ENCODE data around the gene CRYAB. TPM values are rescaled to one million over a fixed set of nuclear protein-coding genes. Genes with fewer than 3 reads are reported as not detected.

The CRYAB gene
- polyA plus RNA-seq, 1 of the 3 experiments (the other 2 are of a cell fraction) = 0.92 TPM

GRCh38 chr11:111879637-111879960 lies 32.0 kb downstream of the CRYAB start:
- Histone ChIP-seq H4K20me1 (ENCODE audit: insufficient read depth) (no peaks in the 10 kb centered on the region), H3K27me3 (ENCODE audit: insufficient read depth) (no peaks in the 10 kb centered on the region), H3K79me2 (ENCODE audit: insufficient read depth) (peaks cover 6% of the 10 kb centered on the region; the same call in 1 of the 2 replicates), H3K4me3 (ENCODE audit: low read depth in 2 of 2, low read length in 1 of 2) (peak overlapping the region; percentile 72 to 84), H2AFZ (ENCODE audit: low read depth) (peak overlapping the region; percentile 93), H3K36me3 (replicated peaks in 1 of 2; ENCODE audit: control insufficient read depth in 1 of 2, insufficient read depth in 2 of 2, low read length in 1 of 2) (peaks cover 0 to 18% of the 10 kb centered on the region in 2 experiments), H3K4me1 (ENCODE audit: control insufficient read depth in 1 of 2, insufficient read depth in 2 of 2, low read depth in 1 of 2, low read length in 1 of 2) (peaks cover 0 to 8% of the 10 kb centered on the region in 2 experiments; a peak in 2 of 4 replicates), H3K9me3 (no peaks in the 10 kb centered on the region), H3K9me2 (no peaks in the 10 kb centered on the region), H3K4me2 (peak overlapping the region; percentile 75), H3K9ac (peak overlapping the region; percentile 71), H3K27ac (ENCODE audit: low read depth in 2 of 2, low read length in 1 of 2) (peak overlapping the region; percentile 86 to 98), H3F3A (replicated peaks; ENCODE audit: insufficient read depth) (peaks cover 4% of the 10 kb centered on the region)
- WGBS (ENCODE audit: low lambda C conversion rate) = 44% methylated on average over 6 of the region's 6 CpGs
- ChIA-PET POLR2A (interaction anchor here (1.8 kb wide), 1 partner anchor 9 kb away, joined by 6 read pairs; the partner anchor contains the start of gene ALG9), CTCF (interaction anchor here (1.4 kb wide), 1 partner anchor 51 kb away, joined by 3 read pairs; no protein-coding TSS in a partner anchor)
- TF ChIP-seq FOXM1 (IDR thresholded peaks at IDR 0.05; ENCODE audit: low read depth) (no peak), JUND (IDR thresholded peaks at IDR 0.05) (no peak), POLR2AphosphoS5 (IDR thresholded peaks at IDR 0.05; ENCODE audit: low read depth, low read length) (no peak), PBX3 (IDR thresholded peaks at IDR 0.05) (no peak), GABPA (IDR thresholded peaks at IDR 0.05; ENCODE audit: low read depth) (no peak), EP300 (IDR thresholded peaks at IDR 0.05; ENCODE audit: borderline replicate concordance in 1 of 2, low read depth in 1 of 2, low read length in 1 of 2) (no peak), ZBTB33 (IDR thresholded peaks at IDR 0.05; ENCODE audit: borderline replicate concordance, low read depth) (no peak), MAX (IDR thresholded peaks at IDR 0.05; ENCODE audit: low read depth) (no peak), EZH2phosphoT487 (IDR thresholded peaks at IDR 0.05; ENCODE audit: borderline replicate concordance, low read depth) (no peak), RFX5 (IDR thresholded peaks at IDR 0.05; ENCODE audit: low read length) (no peak), MXI1 (IDR thresholded peaks at IDR 0.05; ENCODE audit: low read depth, low read length) (no peak)
- DNase-seq = no peak

- WGBS (ENCODE audit: low lambda C conversion rate) = under 1% methylated on average over 41 of the region's 55 CpGs
- peaks cover 0 to 18% of the 10 kb centered on the region in 2 experiments for H3K36me3 ChIP-seq (replicated peaks in 1 of 2; ENCODE audit: control insufficient read depth in 1 of 2, insufficient read depth in 2 of 2, low read length in 1 of 2)
- peak within 1 kb of the TSS; percentile 72 to 84 for H3K4me3 ChIP-seq (ENCODE audit: low read depth in 2 of 2, low read length in 1 of 2)
- no peaks in the 10 kb centered on the region for H4K20me1 ChIP-seq (ENCODE audit: insufficient read depth)
- no peaks in the 10 kb centered on the region for H3K9me3 ChIP-seq
- peak within 1 kb of the TSS; percentile 75 for H3K4me2 ChIP-seq
- peaks cover 6% of the 10 kb centered on the region; the same call in 1 of the 2 replicates for H3K79me2 ChIP-seq (ENCODE audit: insufficient read depth)
- H3F3A ChIP-seq (replicated peaks; ENCODE audit: insufficient read depth) = peaks cover 4% of the 10 kb centered on the region
- no peaks in the 10 kb centered on the region for H3K27me3 ChIP-seq (ENCODE audit: insufficient read depth)
- CTCF ChIA-PET = interaction anchor here (1.0 to 1.7 kb wide), 7 partner anchors 10 to 144 kb away, joined by 3 to 8 read pairs (median 3); no protein-coding TSS in a partner anchor
- DNase-seq = peak; percentile 93
- H3K9me2 ChIP-seq = no peaks in the 10 kb centered on the region
- peaks cover 0 to 8% of the 10 kb centered on the region in 2 experiments; a peak in 2 of 4 replicates for H3K4me1 ChIP-seq (ENCODE audit: control insufficient read depth in 1 of 2, insufficient read depth in 2 of 2, low read depth in 1 of 2, low read length in 1 of 2)
- H2AFZ ChIP-seq (ENCODE audit: low read depth) = peak within 1 kb of the TSS; percentile 93
- peak within 1 kb of the TSS; percentile 86 to 98 for H3K27ac ChIP-seq (ENCODE audit: low read depth in 2 of 2, low read length in 1 of 2)
- H3K9ac ChIP-seq = peak within 1 kb of the TSS; percentile 71
- POLR2A ChIA-PET = interaction anchor here (1.0 kb wide), 1 partner anchor 48 kb away, joined by 5 read pairs; no protein-coding TSS in a partner anchor
- TF ChIP-seq SMC3 (IDR thresholded peaks at IDR 0.05; ENCODE audit: low read depth, low read length) = peak; percentile 60
- TF ChIP-seq FOXJ3 (CRISPR knock-in tag; IDR thresholded peaks at IDR 0.05) = no peak
- peak in 1 of 2 experiments; percentile 21; a peak in 1 of 4 replicates for TF ChIP-seq EP300 (IDR thresholded peaks at IDR 0.05; ENCODE audit: borderline replicate concordance in 1 of 2, low read depth in 1 of 2, low read length in 1 of 2)
- TF ChIP-seq RXRA (IDR thresholded peaks at IDR 0.05; ENCODE audit: borderline replicate concordance, low read depth) = no peak
- TF ChIP-seq IRF3 (IDR thresholded peaks at IDR 0.05; ENCODE audit: low read depth, low read length) = no peak
- TF ChIP-seq NRF1 (IDR thresholded peaks at IDR 0.05; ENCODE audit: low read depth, low read length) = peak; percentile 58
- TF ChIP-seq FOXM1 (IDR thresholded peaks at IDR 0.05; ENCODE audit: low read depth) = no peak
- no peak for TF ChIP-seq TCF12 (IDR thresholded peaks at IDR 0.05)
- peak; percentile 32; the same call in 1 of the 2 replicates for TF ChIP-seq FOSL2 (IDR thresholded peaks at IDR 0.05; ENCODE audit: borderline replicate concordance, low read depth)
- peak; percentile 78 for TF ChIP-seq POLR2AphosphoS5 (IDR thresholded peaks at IDR 0.05; ENCODE audit: low read depth, low read length)
- no peak for TF ChIP-seq USF2 (IDR thresholded peaks at IDR 0.05; ENCODE audit: borderline replicate concordance, low read depth, low read length)
- TF ChIP-seq MXI1 (IDR thresholded peaks at IDR 0.05; ENCODE audit: low read depth, low read length) = peak; percentile 98; the same call in 1 of the 2 replicates
- 0 out of 2 replicates have a peak, but pooled peaks have one; percentile 43 for TF ChIP-seq ELF1 (IDR thresholded peaks at IDR 0.05)
- TF ChIP-seq MAX (IDR thresholded peaks at IDR 0.05; ENCODE audit: low read depth) = peak; percentile 87
These were observed 32.5 kb downstream of the CRYAB start, which contains the start of the genes CFAP68 and FDXACB1 for GRCh38 chr11:111878849-111879636. Gene CFAP68 (plus strand): TSS chr11:111879541. CDS start chr11:111879561, 20 bp downstream. Gene FDXACB1 (minus strand): TSS chr11:111879165. CDS start chr11:111879132, 33 bp downstream.
